ENCODE results near the gene KRT34. TPM values are rescaled to one million over a fixed set of nuclear protein-coding genes. Genes with fewer than 3 reads are reported as not detected.

Gene KRT34
- total and polyA plus RNA-seq, 2 experiments from 2014 or later = not detected

DNA sequence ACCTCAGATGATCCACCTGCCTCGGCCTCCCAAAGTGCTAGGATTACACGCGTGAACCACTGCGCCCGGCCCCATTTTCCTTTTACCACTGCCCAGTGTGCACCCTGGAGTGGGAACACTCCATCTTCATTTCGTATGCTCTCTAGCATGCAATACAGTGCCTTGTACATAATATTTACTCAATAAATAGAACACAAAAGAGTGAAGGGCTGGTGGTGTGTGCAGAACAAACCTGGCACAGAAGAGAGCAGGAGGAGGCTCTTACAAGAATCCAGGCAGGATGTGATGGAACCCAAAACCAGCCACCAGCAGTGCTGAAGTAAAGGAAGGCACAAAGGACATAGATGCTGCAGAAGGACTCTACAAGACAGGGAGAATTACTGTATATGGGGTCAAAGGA, 35.0 kb upstream of the KRT34 start:
- Histone ChIP-seq H3K27ac (ENCODE audit: low read depth) (no peak overlapping the region), H3K4me2 (no peak overlapping the region), H3K4me1 (ENCODE audit: insufficient read depth) (peaks cover 9% of the 10 kb centered on the region; the same call in 1 of the 2 replicates), H3K79me2 (replicated peaks; ENCODE audit: insufficient read depth) (no peaks in the 10 kb centered on the region), H3F3A (replicated peaks; ENCODE audit: low read depth) (no peaks in the 10 kb centered on the region), H2AFZ (peak overlapping the region; percentile 86; the same call in 1 of the 2 replicates), H3K9me2 (ENCODE audit: insufficient read depth) (peaks cover 11% of the 10 kb centered on the region), H3K4me3 (no peak overlapping the region), H4K20me1 (replicated peaks; ENCODE audit: insufficient read depth) (no peaks in the 10 kb centered on the region), H3K27me3 (ENCODE audit: insufficient read depth) (no peaks in the 10 kb centered on the region), H3K36me3 (ENCODE audit: insufficient read depth) (no peaks in the 10 kb centered on the region)
- no peaks in the 10 kb centered on the region for H3K9me3 Mint-ChIP-seq
- ATAC-seq (no peak), DNase-seq (ENCODE audit: low spot score) (no peak)
- H3K27ac Mint-ChIP-seq = no peak overlapping the region
- no peaks in the 10 kb centered on the region for H3K27me3 Mint-ChIP-seq (ENCODE audit: insufficient read depth, low read depth, poor library complexity)
- peaks cover 25% of the 10 kb centered on the region for H3K4me1 Mint-ChIP-seq
- H3K36me3 Mint-ChIP-seq (ENCODE audit: low read depth) = no peaks in the 10 kb centered on the region
- no peak for TF ChIP-seq ZNF462 (CRISPR knock-in tag; IDR thresholded peaks at IDR 0.05)
- TF ChIP-seq EZH2 (IDR thresholded peaks at IDR 0.05; ENCODE audit: low read depth, unreplicated experiment) = no peak
- no peak for TF ChIP-seq STAT1 (IDR thresholded peaks at IDR 0.05; ENCODE audit: unreplicated experiment)
- TF ChIP-seq, protein P1, sequence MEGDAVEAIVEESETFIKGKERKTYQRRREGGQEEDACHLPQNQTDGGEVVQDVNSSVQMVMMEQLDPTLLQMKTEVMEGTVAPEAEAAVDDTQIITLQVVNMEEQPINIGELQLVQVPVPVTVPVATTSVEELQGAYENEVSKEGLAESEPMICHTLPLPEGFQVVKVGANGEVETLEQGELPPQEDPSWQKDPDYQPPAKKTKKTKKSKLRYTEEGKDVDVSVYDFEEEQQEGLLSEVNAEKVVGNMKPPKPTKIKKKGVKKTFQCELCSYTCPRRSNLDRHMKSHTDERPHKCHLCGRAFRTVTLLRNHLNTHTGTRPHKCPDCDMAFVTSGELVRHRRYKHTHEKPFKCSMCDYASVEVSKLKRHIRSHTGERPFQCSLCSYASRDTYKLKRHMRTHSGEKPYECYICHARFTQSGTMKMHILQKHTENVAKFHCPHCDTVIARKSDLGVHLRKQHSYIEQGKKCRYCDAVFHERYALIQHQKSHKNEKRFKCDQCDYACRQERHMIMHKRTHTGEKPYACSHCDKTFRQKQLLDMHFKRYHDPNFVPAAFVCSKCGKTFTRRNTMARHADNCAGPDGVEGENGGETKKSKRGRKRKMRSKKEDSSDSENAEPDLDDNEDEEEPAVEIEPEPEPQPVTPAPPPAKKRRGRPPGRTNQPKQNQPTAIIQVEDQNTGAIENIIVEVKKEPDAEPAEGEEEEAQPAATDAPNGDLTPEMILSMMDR (conservative IDR thresholded peaks at IDR 0.05; ENCODE audit: low read depth in 2 of 2) = no peak
- no peak for TF ChIP-seq ZNF114 (CRISPR knock-in tag; IDR thresholded peaks at IDR 0.05)
- TF ChIP-seq, protein P2, sequence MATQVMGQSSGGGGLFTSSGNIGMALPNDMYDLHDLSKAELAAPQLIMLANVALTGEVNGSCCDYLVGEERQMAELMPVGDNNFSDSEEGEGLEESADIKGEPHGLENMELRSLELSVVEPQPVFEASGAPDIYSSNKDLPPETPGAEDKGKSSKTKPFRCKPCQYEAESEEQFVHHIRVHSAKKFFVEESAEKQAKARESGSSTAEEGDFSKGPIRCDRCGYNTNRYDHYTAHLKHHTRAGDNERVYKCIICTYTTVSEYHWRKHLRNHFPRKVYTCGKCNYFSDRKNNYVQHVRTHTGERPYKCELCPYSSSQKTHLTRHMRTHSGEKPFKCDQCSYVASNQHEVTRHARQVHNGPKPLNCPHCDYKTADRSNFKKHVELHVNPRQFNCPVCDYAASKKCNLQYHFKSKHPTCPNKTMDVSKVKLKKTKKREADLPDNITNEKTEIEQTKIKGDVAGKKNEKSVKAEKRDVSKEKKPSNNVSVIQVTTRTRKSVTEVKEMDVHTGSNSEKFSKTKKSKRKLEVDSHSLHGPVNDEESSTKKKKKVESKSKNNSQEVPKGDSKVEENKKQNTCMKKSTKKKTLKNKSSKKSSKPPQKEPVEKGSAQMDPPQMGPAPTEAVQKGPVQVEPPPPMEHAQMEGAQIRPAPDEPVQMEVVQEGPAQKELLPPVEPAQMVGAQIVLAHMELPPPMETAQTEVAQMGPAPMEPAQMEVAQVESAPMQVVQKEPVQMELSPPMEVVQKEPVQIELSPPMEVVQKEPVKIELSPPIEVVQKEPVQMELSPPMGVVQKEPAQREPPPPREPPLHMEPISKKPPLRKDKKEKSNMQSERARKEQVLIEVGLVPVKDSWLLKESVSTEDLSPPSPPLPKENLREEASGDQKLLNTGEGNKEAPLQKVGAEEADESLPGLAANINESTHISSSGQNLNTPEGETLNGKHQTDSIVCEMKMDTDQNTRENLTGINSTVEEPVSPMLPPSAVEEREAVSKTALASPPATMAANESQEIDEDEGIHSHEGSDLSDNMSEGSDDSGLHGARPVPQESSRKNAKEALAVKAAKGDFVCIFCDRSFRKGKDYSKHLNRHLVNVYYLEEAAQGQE (IDR thresholded peaks at IDR 0.05; ENCODE audit: unreplicated experiment) = no peak
- no peak for TF ChIP-seq EZH2phosphoT487 (IDR thresholded peaks at IDR 0.05; ENCODE audit: unreplicated experiment)
- TF ChIP-seq JUNB (IDR thresholded peaks at IDR 0.05; ENCODE audit: unreplicated experiment) = no peak
- TF ChIP-seq ETS1 (IDR thresholded peaks at IDR 0.05) = no peak
- no peak for TF ChIP-seq CREB1 (CRISPR knock-in tag; IDR thresholded peaks at IDR 0.05; ENCODE audit: low read depth)
- no peak for TF ChIP-seq POLR2AphosphoS5 (IDR thresholded peaks at IDR 0.05; ENCODE audit: low read depth)
- TF ChIP-seq NANOG (IDR thresholded peaks at IDR 0.05; ENCODE audit: borderline replicate concordance) = no peak
- no peak for TF ChIP-seq ZNF331 (CRISPR knock-in tag; IDR thresholded peaks at IDR 0.05; ENCODE audit: low read depth)
- no peak overlapping the region for H3K4me3 Mint-ChIP-seq
